HK-2 (cell line): ENCODE data around the gene PARD6G.
A peak's percentile ranks its signal among the peaks of the same experiment; 100 is the strongest.

Experiments used
- DNase-seq: peaks from one replicate; pipeline ENCODE4 v3.0.0-alpha.2; 2018; ENCODE audit not compliant: unreplicated experiment

PARD6G gene

GRCh38 chr18:80147037-80147417, 100.3 kb downstream of the PARD6G start:
- peak; percentile 25 for DNase-seq

GRCh38 chr18:80145196-80145804, 102.0 kb downstream of the PARD6G start:
- DNase-seq: no peak

- DNase-seq: no peak
Observed at GRCh38 chr18:80143881-80144280, 103.4 kb downstream of the PARD6G start.

- no peak for DNase-seq
Observed at GRCh38 chr18:80140455-80140985, 106.8 kb downstream of the PARD6G start.

- no peak for DNase-seq
Observed at GRCh38 chr18:80137976-80138375, 109.3 kb downstream of the PARD6G start.

GRCh38 chr18:80137137-80137536, 110.2 kb downstream of the PARD6G start:
- DNase-seq: no peak

GRCh38 chr18:80136679-80137078, 110.6 kb downstream of the PARD6G start:
- no peak for DNase-seq

- no peak for DNase-seq
Observed at GRCh38 chr18:80135136-80135535, 112.2 kb downstream of the PARD6G start.

- DNase-seq: no peak
Observed at GRCh38 chr18:80133124-80133523, 114.2 kb downstream of the PARD6G start.

- DNase-seq: no peak
Observed at GRCh38 chr18:80132180-80132812, 115.0 kb downstream of the PARD6G start.

- no peak for DNase-seq
Observed at GRCh38 chr18:80130555-80130954, 116.8 kb downstream of the PARD6G start.

- DNase-seq: no peak
Observed at GRCh38 chr18:80129672-80130367, 117.5 kb downstream of the PARD6G start.

- no peak for DNase-seq
Observed at GRCh38 chr18:80127635-80128034, 119.7 kb downstream of the PARD6G start.

- DNase-seq: no peak
Observed at GRCh38 chr18:80126797-80127196, 120.5 kb downstream of the PARD6G start.

- no peak for DNase-seq
Observed at GRCh38 chr18:80124131-80124530, 123.2 kb downstream of the PARD6G start.

GRCh38 chr18:80120932-80121331, 126.4 kb downstream of the PARD6G start:
- DNase-seq: no peak

GRCh38 chr18:80119111-80119510, 128.2 kb downstream of the PARD6G start:
- DNase-seq: no peak

GRCh38 chr18:80115035-80115434, 132.3 kb downstream of the PARD6G start:
- no peak for DNase-seq

GRCh38 chr18:80112624-80113248, 134.6 kb downstream of the PARD6G start:
- no peak for DNase-seq

GRCh38 chr18:80109676-80110078, 137.6 kb downstream of the PARD6G start:
- DNase-seq: peak; percentile 39

- DNase-seq: peak; percentile 82
Observed at GRCh38 chr18:80108739-80109675, 138.3 kb downstream of the PARD6G start, which contains the start of gene ADNP2. ADNP2 (plus strand) TSS chr18:80109262; CDS start chr18:80117543, 8,281 bp downstream.
